HUES64 (cell line): ENCODE data around the gene SLC10A3.

Source experiments
- H3K27ac ChIP-seq: 2 replicates; pipeline ENCODE4 v1.7.0; 2013; ENCODE audit warnings: low read depth, low read length, inconsistent platforms
- H3K27me3 ChIP-seq: 2 replicates; pipeline ENCODE4 v1.6.1; 2013; ENCODE audit warnings: mild to moderate bottlenecking, low read length; ENCODE audit not compliant: insufficient read depth
- H3K36me3 ChIP-seq: 2 replicates; pipeline ENCODE4 v1.6.1; 2013; ENCODE audit warnings: mild to moderate bottlenecking, low read length; ENCODE audit not compliant: insufficient read depth
- H3K4me1 ChIP-seq: 2 replicates; pipeline ENCODE4 v1.6.1; 2013; ENCODE audit warnings: mild to moderate bottlenecking, low read length, moderate library complexity; ENCODE audit not compliant: insufficient read depth
- H3K4me3 ChIP-seq: 2 replicates; pipeline ENCODE4 v1.5.1; 2013; ENCODE audit warnings: mild to moderate bottlenecking, low read length, moderate library complexity
- H3K9ac ChIP-seq: 2 replicates; pipeline ENCODE4 v1.6.1; 2013; ENCODE audit warnings: mild to moderate bottlenecking, low read depth, low read length
- H3K9me3 ChIP-seq: 2 replicates; pipeline ENCODE4 v1.6.1; 2013; ENCODE audit warnings: low read depth, low read length; ENCODE audit not compliant: insufficient read depth
- WGBS: fragments of 150-250, 120-280 bp; methylation state at CpG from one replicate; pipeline ENCODE4 v1.1.7; 2013; ENCODE audit warnings: missing lambda C conversion rate; 5-methylcytosine and 5-hydroxymethylcytosine counted together

Gene SLC10A3

DNA sequence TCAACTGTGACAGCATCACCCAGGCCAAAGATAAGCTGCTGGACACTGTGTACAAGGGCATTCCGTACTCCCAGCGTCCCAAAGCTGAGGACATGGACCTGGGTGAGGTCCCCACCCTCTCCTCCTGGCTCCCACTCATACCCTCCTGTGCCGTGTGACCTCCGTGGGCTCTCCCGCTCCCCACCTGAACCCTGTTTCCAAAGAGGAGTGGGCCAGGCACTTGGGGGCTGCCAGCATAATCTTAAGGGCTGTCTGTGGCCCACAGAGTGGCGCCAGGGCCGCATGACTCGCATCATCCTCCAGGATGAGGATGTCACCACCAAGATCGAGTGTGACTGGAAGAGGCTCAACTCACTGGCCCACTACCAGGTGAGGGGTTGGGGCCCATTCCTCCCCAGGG is 21.3 kb downstream of the SLC10A3 start:
- H3K9me3 ChIP-seq = no peaks in the 10 kb centered on the region
- no peaks in the 10 kb centered on the region for H3K27me3 ChIP-seq
- 90% methylated on average over 9 of the region's 9 CpGs for WGBS
- no peak overlapping the region for H3K4me3 ChIP-seq
- H3K9ac ChIP-seq = no peak overlapping the region
- no peak overlapping the region for H3K27ac ChIP-seq
- no peaks in the 10 kb centered on the region for H3K4me1 ChIP-seq
- peaks cover 38% of the 10 kb centered on the region for H3K36me3 ChIP-seq

GRCh38 chrX:154468217-154468616 is 22.2 kb downstream of the SLC10A3 start:
- WGBS = 97% methylated on average over 23 of the region's 23 CpGs
- Histone ChIP-seq H3K9me3 (no peaks in the 10 kb centered on the region), H3K4me3 (no peak overlapping the region), H3K27me3 (no peaks in the 10 kb centered on the region), H3K4me1 (no peaks in the 10 kb centered on the region), H3K36me3 (peaks cover 42% of the 10 kb centered on the region), H3K9ac (no peak overlapping the region), H3K27ac (no peak overlapping the region)

- H3K9me3 ChIP-seq = no peaks in the 10 kb centered on the region
- H3K27me3 ChIP-seq = no peaks in the 10 kb centered on the region
- 97% methylated on average over 21 of the region's 21 CpGs for WGBS
- H3K4me3 ChIP-seq = no peak overlapping the region
- no peak overlapping the region for H3K9ac ChIP-seq
- peaks cover 48% of the 10 kb centered on the region for H3K36me3 ChIP-seq
- H3K4me1 ChIP-seq = no peaks in the 10 kb centered on the region
- no peak overlapping the region for H3K27ac ChIP-seq
Observed at GRCh38 chrX:154467556-154467955, 22.9 kb downstream of the SLC10A3 start.

DNA sequence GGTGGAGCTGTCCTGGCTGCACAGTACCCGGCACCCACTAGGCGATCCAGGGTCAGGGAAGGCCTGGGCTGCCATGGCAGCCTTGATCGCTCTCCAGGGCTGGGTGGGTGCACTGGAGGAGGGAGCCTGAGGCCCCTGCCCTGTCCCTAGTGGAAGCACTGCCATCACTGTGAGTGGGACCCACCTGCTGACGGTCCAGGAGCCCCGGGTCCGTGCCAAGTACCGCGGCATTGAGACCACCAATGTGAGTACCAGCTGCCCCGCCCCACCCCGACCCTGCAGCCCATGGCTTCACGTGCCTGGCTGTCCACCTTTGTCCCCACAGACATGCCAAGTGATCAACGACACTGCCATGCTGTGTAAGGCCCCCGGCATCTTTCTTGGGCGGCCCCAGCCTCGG is 23.5 kb downstream of the SLC10A3 start:
- WGBS = 97% methylated on average over 15 of the region's 15 CpGs
- H3K9me3 ChIP-seq = no peaks in the 10 kb centered on the region
- H3K27ac ChIP-seq = no peak overlapping the region
- H3K9ac ChIP-seq = no peak overlapping the region
- no peak overlapping the region for H3K4me3 ChIP-seq
- H3K4me1 ChIP-seq = no peaks in the 10 kb centered on the region
- peaks cover 53% of the 10 kb centered on the region for H3K36me3 ChIP-seq
- no peaks in the 10 kb centered on the region for H3K27me3 ChIP-seq

GRCh38 chrX:154466036-154466435 is 24.4 kb downstream of the SLC10A3 start:
- Histone ChIP-seq H3K9me3 (no peaks in the 10 kb centered on the region), H3K27ac (no peak overlapping the region), H3K4me3 (no peak overlapping the region), H3K9ac (no peak overlapping the region), H3K4me1 (no peaks in the 10 kb centered on the region), H3K27me3 (no peaks in the 10 kb centered on the region), H3K36me3 (peaks cover 53% of the 10 kb centered on the region)
- 95% methylated on average over 32 of the region's 32 CpGs for WGBS

GRCh38 chrX:154465601-154466000 is 24.8 kb downstream of the SLC10A3 start:
- 89% methylated on average over 14 of the region's 14 CpGs for WGBS
- Histone ChIP-seq H3K9me3 (no peaks in the 10 kb centered on the region), H3K9ac (no peak overlapping the region), H3K4me1 (no peaks in the 10 kb centered on the region), H3K27ac (no peak overlapping the region), H3K4me3 (no peak overlapping the region), H3K36me3 (peaks cover 50% of the 10 kb centered on the region), H3K27me3 (no peaks in the 10 kb centered on the region)

- H3K36me3 ChIP-seq = peaks cover 44% of the 10 kb centered on the region
- H3K9ac ChIP-seq = no peak overlapping the region
- H3K4me3 ChIP-seq = no peak overlapping the region
- no peak overlapping the region for H3K27ac ChIP-seq
- H3K27me3 ChIP-seq = no peaks in the 10 kb centered on the region
- no peaks in the 10 kb centered on the region for H3K4me1 ChIP-seq
- 94% methylated on average over 28 of the region's 28 CpGs for WGBS
- no peaks in the 10 kb centered on the region for H3K9me3 ChIP-seq
Observed at GRCh38 chrX:154464806-154465365, 25.5 kb downstream of the SLC10A3 start.

- WGBS = 95% methylated on average over 36 of the region's 36 CpGs
- H3K36me3 ChIP-seq = peaks cover 36% of the 10 kb centered on the region
- H3K9ac ChIP-seq = no peak overlapping the region
- H3K4me3 ChIP-seq = no peak overlapping the region
- H3K27me3 ChIP-seq = no peaks in the 10 kb centered on the region
- no peak overlapping the region for H3K27ac ChIP-seq
- H3K9me3 ChIP-seq = no peaks in the 10 kb centered on the region
- no peaks in the 10 kb centered on the region for H3K4me1 ChIP-seq
Observed at GRCh38 chrX:154463611-154464220, 26.7 kb downstream of the SLC10A3 start.

DNA sequence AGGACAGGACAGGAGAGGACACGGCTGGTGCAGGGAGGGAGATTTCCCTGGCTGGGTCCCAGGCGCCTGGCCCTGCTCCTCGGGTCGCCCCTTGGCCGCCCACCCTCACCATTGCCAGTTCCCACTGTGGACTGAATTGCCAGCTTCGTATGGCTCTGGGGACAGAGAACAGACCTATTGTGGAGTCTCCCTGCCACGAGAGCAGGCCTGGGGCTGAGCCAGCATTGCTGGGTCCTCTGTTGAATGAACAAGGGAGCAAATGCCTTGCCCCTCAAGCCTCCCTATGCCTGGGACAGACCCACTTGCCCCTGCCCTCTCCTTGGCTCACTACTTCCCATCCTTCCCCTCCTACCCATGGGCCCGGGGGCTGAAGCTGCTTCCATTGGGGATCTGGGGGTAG is 28.0 kb downstream of the SLC10A3 start:
- Histone ChIP-seq H3K4me1 (no peaks in the 10 kb centered on the region), H3K9me3 (no peaks in the 10 kb centered on the region), H3K9ac (no peak overlapping the region), H3K27me3 (no peaks in the 10 kb centered on the region), H3K27ac (no peak overlapping the region), H3K36me3 (peaks cover 31% of the 10 kb centered on the region), H3K4me3 (no peak overlapping the region)
- WGBS = 96% methylated on average over 8 of the region's 8 CpGs

DNA sequence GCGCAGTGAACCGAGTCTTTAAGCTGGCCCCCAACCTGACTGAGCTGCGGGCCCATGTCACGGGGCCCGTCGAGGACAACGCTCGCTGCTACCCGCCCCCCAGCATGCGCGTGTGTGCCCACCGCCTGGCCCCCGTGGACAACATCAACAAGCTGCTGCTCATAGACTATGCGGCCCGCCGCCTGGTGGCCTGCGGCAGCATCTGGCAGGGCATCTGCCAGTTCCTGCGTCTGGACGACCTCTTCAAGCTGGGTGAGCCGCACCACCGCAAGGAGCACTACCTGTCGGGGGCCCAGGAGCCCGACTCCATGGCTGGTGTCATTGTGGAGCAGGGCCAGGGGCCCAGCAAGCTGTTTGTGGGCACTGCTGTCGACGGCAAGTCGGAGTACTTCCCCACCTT is 30.1 kb downstream of the SLC10A3 start:
- no peaks in the 10 kb centered on the region for H3K4me1 ChIP-seq
- no peaks in the 10 kb centered on the region for H3K9me3 ChIP-seq
- peaks cover 25% of the 10 kb centered on the region for H3K36me3 ChIP-seq
- no peak overlapping the region for H3K4me3 ChIP-seq
- WGBS = 92% methylated on average over 26 of the region's 26 CpGs
- no peak overlapping the region for H3K27ac ChIP-seq
- H3K9ac ChIP-seq = no peak overlapping the region
- H3K27me3 ChIP-seq = 0 out of 2 replicates have a peak, but pooled peaks cover 2% of the 10 kb centered on the region

DNA sequence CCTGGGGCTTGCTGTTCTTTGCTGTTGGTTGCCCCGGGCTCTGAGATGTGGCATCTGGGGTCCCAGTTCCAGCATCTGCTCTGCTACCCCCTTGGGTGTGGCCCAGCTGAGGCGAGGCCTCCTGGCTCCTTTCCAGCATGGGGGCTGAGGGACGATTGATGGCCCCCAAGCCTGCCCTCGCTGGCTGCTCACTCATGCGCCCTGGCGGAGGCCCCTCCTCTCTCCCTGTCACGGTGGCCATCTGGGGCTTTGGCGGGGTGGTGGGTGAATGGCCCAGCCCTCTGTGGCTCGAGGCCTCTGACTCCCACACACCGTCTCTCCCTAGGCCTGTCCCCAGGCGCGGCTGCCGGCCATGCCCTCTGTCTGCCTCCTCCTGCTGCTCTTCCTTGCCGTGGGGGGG is 30.6 kb downstream of the SLC10A3 start:
- WGBS = 86% methylated on average over 9 of the region's 14 CpGs
- H3K4me3 ChIP-seq = 0 out of 2 replicates have a peak overlapping the region, but pooled peaks have one; percentile 35
- H3K27ac ChIP-seq = no peak overlapping the region

More for the DNA sequence above, 30.6 kb downstream of the SLC10A3 start:
- no peak overlapping the region for H3K9ac ChIP-seq
- H3K27me3 ChIP-seq = 0 out of 2 replicates have a peak, but pooled peaks cover 2% of the 10 kb centered on the region
- peaks cover 25% of the 10 kb centered on the region for H3K36me3 ChIP-seq
- no peaks in the 10 kb centered on the region for H3K9me3 ChIP-seq
- no peaks in the 10 kb centered on the region for H3K4me1 ChIP-seq
